VCaP (cell line): ENCODE measurements around the gene SKA1.
A peak's percentile ranks its signal among the peaks of the same experiment; 100 is the strongest.

Experiments used
- H3K27ac ChIP-seq: fragments of 450-650 bp; 2 replicates; pipeline ENCODE4 v1.5.1; 2017
- CTCF ChIP-seq: fragments of 450-650 bp; conservative IDR thresholded peaks from 2 replicates; pipeline ENCODE4 v1.5.1; 2017; ENCODE audit warnings: mild to moderate bottlenecking, moderate library complexity

The SKA1 gene

GRCh38 chr18:50340078-50340477 lies 34.8 kb upstream of the SKA1 start:
- no peak overlapping the region for H3K27ac ChIP-seq
- no peak for TF ChIP-seq CTCF

GRCh38 chr18:50341443-50341842 lies 33.4 kb upstream of the SKA1 start:
- H3K27ac ChIP-seq: no peak overlapping the region
- 0 out of 2 replicates have a peak, but pooled peaks have one; percentile 12 for TF ChIP-seq CTCF

GRCh38 chr18:50350699-50351098 lies 24.1 kb upstream of the SKA1 start:
- no peak overlapping the region for H3K27ac ChIP-seq
- no peak for TF ChIP-seq CTCF

GRCh38 chr18:50356036-50356945 lies 18.6 kb upstream of the SKA1 start:
- H3K27ac ChIP-seq: no peak overlapping the region
- no peak for TF ChIP-seq CTCF

- TF ChIP-seq CTCF: no peak
- H3K27ac ChIP-seq: no peak overlapping the region
These were observed 16.0 kb upstream of the SKA1 start for GRCh38 chr18:50358844-50359243.

- no peak for TF ChIP-seq CTCF
- no peak overlapping the region for H3K27ac ChIP-seq
These were observed 15.0 kb upstream of the SKA1 start for GRCh38 chr18:50359806-50360205.

GRCh38 chr18:50360611-50361010 lies 14.2 kb upstream of the SKA1 start:
- no peak for TF ChIP-seq CTCF
- H3K27ac ChIP-seq: no peak overlapping the region
